GM10248 (cell line): ENCODE results near the gene PRTFDC1.

Experiments
- CTCF ChIA-PET: fragments of 300-600 bp; sonication (Branson Sonifier 250); formaldehyde crosslinking; extraction: SDS; loops from one replicate; lab custom pipeline; 2021; ENCODE audit warnings: antibody characterized with exemption; lab: Yijun Ruan, JAX
- POLR2A ChIA-PET: fragments of 350-650 bp; sonication (Branson Sonifier 250); formaldehyde crosslinking; extraction: SDS; loops from one replicate; lab custom pipeline; 2020; ENCODE audit warnings: antibody characterized with exemption; lab: Yijun Ruan, JAX
- DNase-seq: peaks from one replicate; pipeline ENCODE4 v3.0.0; 2012; ENCODE audit errors: extremely low spot score
- TF ChIP-seq, protein P1 (sequence below): IDR thresholded peaks from 2 replicates; pipeline ENCODE4 v1.5.1; 2012; ENCODE audit warnings: mild to moderate bottlenecking, low read depth; ENCODE audit errors: extremely low read depth, missing control alignments, control extremely low read depth

PRTFDC1 gene

DNA sequence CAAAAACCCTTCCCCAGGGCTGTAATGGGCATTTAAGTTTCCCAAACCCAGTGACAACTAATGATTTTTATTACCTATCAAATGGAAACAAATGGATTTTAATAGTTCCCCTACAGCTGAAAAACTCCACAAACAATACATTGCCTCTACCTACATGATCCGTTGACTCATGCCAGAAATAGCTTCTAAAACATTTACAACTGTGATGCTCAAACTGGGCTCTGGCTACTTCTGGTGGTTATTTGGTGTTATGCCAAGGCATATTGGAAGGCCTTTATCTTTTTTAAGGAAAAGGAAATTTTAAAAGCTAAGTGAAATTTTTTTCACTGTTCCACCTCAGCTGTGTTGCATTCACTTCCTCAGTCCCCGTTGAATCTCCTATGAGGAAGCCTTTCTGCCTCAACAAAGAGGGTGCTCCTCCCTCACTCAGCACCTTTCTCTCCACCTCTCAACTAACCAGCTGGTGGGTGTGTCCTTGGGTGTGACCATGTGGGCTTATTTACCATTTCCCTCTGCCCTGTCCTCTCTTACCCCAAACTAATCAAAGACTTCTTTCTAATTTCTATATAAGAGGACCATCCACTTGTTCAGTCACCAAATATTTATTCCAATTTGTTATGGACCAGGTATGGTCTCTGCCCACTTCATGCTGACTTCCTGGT, 82.9 kb downstream of the PRTFDC1 start:
- DNase-seq: no peak
- ChIA-PET POLR2A (no interaction called here), CTCF (interaction anchor here (0.8 to 1.1 kb wide), 2 partner anchors 11 to 37 kb away, joined by 4 read pairs; no protein-coding TSS in a partner anchor)
- TF ChIP-seq, protein P1, sequence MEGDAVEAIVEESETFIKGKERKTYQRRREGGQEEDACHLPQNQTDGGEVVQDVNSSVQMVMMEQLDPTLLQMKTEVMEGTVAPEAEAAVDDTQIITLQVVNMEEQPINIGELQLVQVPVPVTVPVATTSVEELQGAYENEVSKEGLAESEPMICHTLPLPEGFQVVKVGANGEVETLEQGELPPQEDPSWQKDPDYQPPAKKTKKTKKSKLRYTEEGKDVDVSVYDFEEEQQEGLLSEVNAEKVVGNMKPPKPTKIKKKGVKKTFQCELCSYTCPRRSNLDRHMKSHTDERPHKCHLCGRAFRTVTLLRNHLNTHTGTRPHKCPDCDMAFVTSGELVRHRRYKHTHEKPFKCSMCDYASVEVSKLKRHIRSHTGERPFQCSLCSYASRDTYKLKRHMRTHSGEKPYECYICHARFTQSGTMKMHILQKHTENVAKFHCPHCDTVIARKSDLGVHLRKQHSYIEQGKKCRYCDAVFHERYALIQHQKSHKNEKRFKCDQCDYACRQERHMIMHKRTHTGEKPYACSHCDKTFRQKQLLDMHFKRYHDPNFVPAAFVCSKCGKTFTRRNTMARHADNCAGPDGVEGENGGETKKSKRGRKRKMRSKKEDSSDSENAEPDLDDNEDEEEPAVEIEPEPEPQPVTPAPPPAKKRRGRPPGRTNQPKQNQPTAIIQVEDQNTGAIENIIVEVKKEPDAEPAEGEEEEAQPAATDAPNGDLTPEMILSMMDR: no peak

DNA sequence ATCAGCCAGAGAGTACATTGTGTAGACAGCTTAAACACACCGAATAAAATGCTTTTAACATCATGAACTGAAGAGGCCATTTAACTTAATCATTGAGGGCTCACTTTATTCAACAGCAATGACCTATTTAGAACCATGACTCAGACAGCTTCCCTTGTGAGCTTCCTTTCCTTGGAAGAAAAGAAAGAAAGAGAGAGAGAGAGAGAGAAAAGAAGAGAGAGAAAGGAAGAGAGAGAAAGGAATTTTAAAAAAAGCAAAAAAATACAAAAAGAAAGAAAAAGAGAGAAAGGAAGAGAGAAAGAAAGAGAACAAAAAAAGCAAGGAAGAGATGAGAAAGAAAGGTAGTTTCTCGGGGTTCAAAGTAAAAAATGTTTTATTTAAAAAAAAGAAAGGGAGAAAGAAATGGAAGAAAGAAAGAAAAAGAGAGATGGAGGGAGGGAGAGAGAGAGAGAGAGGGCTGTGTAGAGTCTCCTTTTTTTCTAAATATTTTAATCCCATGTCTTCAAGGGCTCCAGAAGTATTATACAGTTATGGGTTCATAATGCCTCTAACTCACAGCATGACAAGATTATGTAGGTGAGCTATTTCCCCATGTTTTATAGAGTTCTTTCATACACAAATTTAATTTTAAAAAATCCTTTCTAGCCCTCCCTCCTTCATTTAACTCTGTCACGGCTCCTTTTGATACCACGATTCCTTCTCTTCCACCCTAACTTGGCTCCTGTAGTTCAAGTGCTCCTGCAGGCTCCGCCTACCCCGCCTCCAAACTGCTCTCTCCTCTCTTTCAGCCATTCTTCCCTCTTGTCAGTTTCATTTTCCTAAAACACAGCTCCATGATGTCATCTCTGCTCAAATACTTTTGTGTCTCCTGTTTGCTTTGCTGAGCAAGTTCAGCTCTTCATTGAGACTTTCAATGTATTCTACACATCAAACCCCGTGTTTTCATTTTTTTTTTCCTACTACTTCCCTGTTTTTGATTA, 85.5 kb downstream of the PRTFDC1 start:
- ChIA-PET CTCF (interaction anchor here (0.8 to 2.4 kb wide), 3 partner anchors 9 to 250 kb away, joined by 3 to 9 read pairs (median 3); no protein-coding TSS in a partner anchor), POLR2A (no interaction called here)
- TF ChIP-seq, protein P1: no peak
- DNase-seq: no peak

DNA sequence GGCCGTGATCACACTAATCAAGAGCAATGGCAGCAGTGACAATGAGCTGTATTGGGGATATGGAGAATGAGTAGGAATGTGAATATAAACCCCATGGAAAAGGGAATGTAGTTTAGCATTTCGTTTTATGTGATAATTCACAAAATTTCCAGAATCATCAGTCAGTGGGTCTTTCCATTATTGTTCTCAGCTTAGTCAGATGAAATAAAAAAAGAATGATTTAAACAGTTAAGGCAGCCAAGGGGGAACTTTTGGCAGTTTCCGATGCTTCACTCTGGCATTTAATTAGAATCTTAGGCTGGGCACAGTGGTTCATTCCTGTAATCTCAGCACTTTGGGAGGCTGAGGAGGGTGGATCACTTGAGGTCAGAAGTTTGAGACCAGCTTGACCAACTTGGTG, 86.6 kb downstream of the PRTFDC1 start:
- CTCF ChIA-PET: interaction anchor here (1.6 to 2.4 kb wide), 3 partner anchors 8 to 19 kb away, joined by 3 to 9 read pairs (median 6); no protein-coding TSS in a partner anchor
- DNase-seq: no peak
- POLR2A ChIA-PET: no interaction called here
- TF ChIP-seq, protein P1: no peak

DNA sequence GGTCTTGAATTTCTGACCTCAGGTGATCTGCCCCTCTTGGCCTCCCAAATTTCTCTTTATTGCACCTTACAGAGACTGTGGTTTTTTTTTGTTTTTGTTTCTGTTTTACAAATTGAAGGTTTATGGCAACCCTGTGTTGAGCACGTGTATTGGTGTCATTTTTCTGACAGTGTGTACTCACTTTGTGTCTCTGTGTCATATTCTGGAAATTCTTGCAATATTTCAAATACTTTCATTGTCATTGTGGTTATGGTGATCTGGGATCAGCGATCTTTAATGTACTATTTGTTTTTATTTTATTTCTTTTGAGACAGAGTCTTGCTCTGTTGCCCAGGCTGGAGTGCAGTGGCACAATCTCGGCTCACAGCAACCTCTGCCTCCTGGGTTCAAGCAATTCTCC, 89.8 kb downstream of the PRTFDC1 start:
- ChIA-PET POLR2A (no interaction called here), CTCF (no interaction called here)
- no peak for DNase-seq
- TF ChIP-seq, protein P1: no peak

DNA sequence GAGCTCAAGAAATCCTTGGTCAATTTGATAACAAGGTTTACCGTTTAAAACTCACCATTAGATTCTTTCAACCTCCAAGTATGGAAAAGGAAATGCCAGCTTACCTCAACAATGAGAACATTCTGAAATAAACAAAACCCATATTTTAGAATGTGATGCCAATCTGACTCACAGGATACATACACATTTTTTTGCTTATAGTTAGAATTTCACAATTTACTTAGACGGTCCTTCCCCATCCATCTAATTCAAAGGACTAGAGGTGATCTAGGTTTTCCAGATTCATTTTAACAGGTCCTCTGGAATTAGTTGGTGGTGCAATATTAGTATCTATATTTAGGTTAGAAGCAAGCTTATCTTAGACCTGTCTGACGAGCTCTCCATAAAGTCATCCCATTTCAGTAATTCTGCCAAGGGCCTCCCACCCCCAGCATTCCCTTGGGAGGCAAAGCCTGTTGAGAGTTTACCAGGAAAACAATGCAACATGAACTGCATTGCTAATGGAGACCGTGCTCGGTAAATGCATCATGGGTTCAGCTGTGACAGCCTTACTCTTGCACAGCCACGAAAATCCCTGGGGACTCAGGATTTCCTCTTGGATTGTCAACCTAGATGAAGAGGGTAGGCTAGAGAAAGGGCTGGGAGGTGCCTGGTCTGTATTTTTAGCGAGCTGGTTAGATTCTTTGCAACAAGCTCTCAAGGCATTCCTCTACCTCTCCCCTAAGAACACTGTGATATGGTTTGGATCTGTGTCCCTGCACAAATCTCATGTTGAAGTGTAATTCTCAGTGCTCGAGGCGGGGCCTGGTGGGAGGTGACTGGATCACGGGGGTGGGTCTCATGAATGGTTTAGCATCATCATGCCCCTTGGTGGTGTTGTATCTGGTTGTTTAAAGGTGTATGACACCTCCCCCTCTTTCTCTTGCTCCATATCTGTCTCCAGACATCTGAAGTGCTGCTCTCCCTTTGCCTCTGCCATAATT, 93.8 kb downstream of the PRTFDC1 start:
- ChIA-PET POLR2A (no interaction called here), CTCF (interaction anchor here (0.9 to 2.3 kb wide), 4 partner anchors 9 to 24 kb away, joined by 3 to 9 read pairs (median 4); no protein-coding TSS in a partner anchor)
- no peak for DNase-seq
- TF ChIP-seq, protein P1: no peak
